Fibroblast of peridontal ligament (primary cell): ENCODE results near the gene ADGRE1.
A peak's percentile ranks its signal among the peaks of the same experiment; 100 is the strongest.
"Not testable (repeated sequence)": the region's sequence is repeated elsewhere in the genome, so short reads cannot be mapped to it uniquely, and the experiment has no call there.

ENCODE experiments used
- DNase-seq: peaks from one replicate; pipeline ENCODE4 v3.0.0-alpha.2; 2010; ENCODE audit errors: extremely low read depth

ADGRE1 gene

GRCh38 chr19:6887316-6887715 is at the start of gene ADGRE1:
Gene ADGRE1, plus strand, starts transcription at chr19:6887579. Its CDS starts 30 bp downstream, at chr19:6887609.
- DNase-seq, result no peak

GRCh38 chr19:6838062-6838655 is 49.2 kb upstream of the ADGRE1 start:
- no peak for DNase-seq

- DNase-seq, result no peak
These were observed 44.3 kb upstream of the ADGRE1 start for GRCh38 chr19:6842871-6843607.

GRCh38 chr19:6847828-6848200 is 39.6 kb upstream of the ADGRE1 start:
- DNase-seq, result no peak

- DNase-seq, result no peak
These were observed 38.4 kb upstream of the ADGRE1 start for GRCh38 chr19:6848986-6849385.

- DNase-seq, result no peak
These were observed 37.5 kb upstream of the ADGRE1 start for GRCh38 chr19:6849876-6850275.

GRCh38 chr19:6851359-6851758 is 36.0 kb upstream of the ADGRE1 start:
- no peak for DNase-seq

- no peak for DNase-seq
These were observed 35.4 kb upstream of the ADGRE1 start for GRCh38 chr19:6852001-6852400.

GRCh38 chr19:6853868-6854267 is 33.5 kb upstream of the ADGRE1 start:
- no peak for DNase-seq

- no peak for DNase-seq
These were observed 32.6 kb upstream of the ADGRE1 start for GRCh38 chr19:6854758-6855157.

- DNase-seq, result no peak
These were observed 30.5 kb upstream of the ADGRE1 start for GRCh38 chr19:6856749-6857372.

GRCh38 chr19:6861683-6862286 is 25.6 kb upstream of the ADGRE1 start:
- DNase-seq, result no peak

GRCh38 chr19:6862673-6863078 is 24.7 kb upstream of the ADGRE1 start:
- DNase-seq, result peak; percentile 66

GRCh38 chr19:6864325-6864940 is 22.9 kb upstream of the ADGRE1 start:
- DNase-seq, result no peak

- no peak for DNase-seq
These were observed 21.5 kb upstream of the ADGRE1 start for GRCh38 chr19:6865849-6866248.

- no peak for DNase-seq
These were observed 20.6 kb upstream of the ADGRE1 start for GRCh38 chr19:6866741-6867151.

- DNase-seq, result no peak
These were observed 19.0 kb upstream of the ADGRE1 start for GRCh38 chr19:6868351-6868750.

- not testable (repeated sequence) for DNase-seq
These were observed 18.1 kb upstream of the ADGRE1 start for GRCh38 chr19:6869151-6869882.

GRCh38 chr19:6873708-6874431 is 13.5 kb upstream of the ADGRE1 start:
- no peak for DNase-seq

- no peak for DNase-seq
These were observed 12.2 kb upstream of the ADGRE1 start for GRCh38 chr19:6875218-6875617.

- DNase-seq, result no peak
These were observed 10.6 kb upstream of the ADGRE1 start for GRCh38 chr19:6876748-6877147.
